ENCODE data around the gene GABRA1.

The GABRA1 gene

GRCh38 chr5:161847941-161848391, at the start of gene GABRA1:
Gene GABRA1, plus strand, starts transcription at chr5:161848120. Its CDS starts 2,691 bp downstream, at chr5:161850811.
- DNase-seq: no peak

GRCh38 chr5:161799316-161799715, 48.6 kb upstream of the GABRA1 start:
- DNase-seq: no peak

GRCh38 chr5:161804263-161804662, 43.7 kb upstream of the GABRA1 start:
- no peak for DNase-seq

- DNase-seq: peak; percentile 16
Observed at GRCh38 chr5:161846746-161847145, 1.2 kb upstream of the GABRA1 start.

GRCh38 chr5:161847447-161847846, 473 bp upstream of the GABRA1 start:
- DNase-seq: no peak

- DNase-seq: no peak
Observed at GRCh38 chr5:161850491-161850890, 2.6 kb downstream of the GABRA1 start.

- DNase-seq: no peak
Observed at GRCh38 chr5:161851691-161852299, 3.9 kb downstream of the GABRA1 start.

GRCh38 chr5:161857358-161857757, 9.4 kb downstream of the GABRA1 start:
- no peak for DNase-seq

- DNase-seq: no peak
Observed at GRCh38 chr5:161863259-161863658, 15.3 kb downstream of the GABRA1 start.

GRCh38 chr5:161863811-161864210, 15.9 kb downstream of the GABRA1 start:
- no peak for DNase-seq

- DNase-seq: no peak
Observed at GRCh38 chr5:161865510-161865909, 17.6 kb downstream of the GABRA1 start.

- DNase-seq: no peak
Observed at GRCh38 chr5:161889971-161890370, 42.1 kb downstream of the GABRA1 start.

- DNase-seq: no peak
Observed at GRCh38 chr5:161895514-161895913, 47.6 kb downstream of the GABRA1 start.

- no peak for DNase-seq
Observed at GRCh38 chr5:161897033-161897432, 49.1 kb downstream of the GABRA1 start.

- no peak for DNase-seq
Observed at GRCh38 chr5:161899590-161899989, 51.7 kb downstream of the GABRA1 start.

GRCh38 chr5:161900981-161901380, 53.1 kb downstream of the GABRA1 start:
- no peak for DNase-seq

- DNase-seq: no peak
Observed at GRCh38 chr5:161921781-161922180, 73.9 kb downstream of the GABRA1 start.

GRCh38 chr5:161924270-161924669, 76.3 kb downstream of the GABRA1 start:
- no peak for DNase-seq

- no peak for DNase-seq
Observed at GRCh38 chr5:161925960-161926359, 78.0 kb downstream of the GABRA1 start.

GRCh38 chr5:161934486-161934885, 86.6 kb downstream of the GABRA1 start:
- no peak for DNase-seq

- no peak for DNase-seq
Observed at GRCh38 chr5:161944974-161945373, 97.1 kb downstream of the GABRA1 start.

- DNase-seq: no peak
Observed at GRCh38 chr5:161946911-161947310, 99.0 kb downstream of the GABRA1 start.
